GM12878 (cell line): ENCODE data around the gene MAN2A1. TPM values are rescaled to one million over a fixed set of nuclear protein-coding genes. Genes with fewer than 3 reads are reported as not detected.

Source experiments
- ATAC-seq: fragments of 200-7000 bp; cut with Tn5 transposase; 3 replicates; pipeline ENCODE4 v1.9.1; 2020; ENCODE audit warnings: mild to moderate bottlenecking, moderate library complexity
- BruUV-seq: library from RNA; stranded (reverse); fragments of 400-500 nt; replicated peaks from 2 replicates; lab custom pipeline; 2021; lab: Mats Ljungman, UMichigan
- CTCF ChIA-PET: fragments of 300-600 bp; sonication (Branson Sonifier 250); formaldehyde crosslinking; extraction: SDS; loops from one replicate; lab custom pipeline; 2021; ENCODE audit warnings: inconsistent platforms; lab: Yijun Ruan, JAX
- POLR2A ChIA-PET: fragments of 350-600 bp; formaldehyde crosslinking; extraction: SDS; loops from one replicate; lab custom pipeline; 2021; ENCODE audit warnings: inconsistent platforms; lab: Charles Lee
- RAD21 ChIA-PET: fragments of 300-600 bp; sonication (Branson Sonifier 250); formaldehyde crosslinking; loops from one replicate; lab custom pipeline; 2023; ENCODE audit warnings: antibody characterized with exemption; ENCODE audit not compliant: unreplicated experiment; lab: Charles Lee
- SMC1A ChIA-PET: fragments of 300-600 bp; sonication (Branson Sonifier 250); formaldehyde crosslinking; loops from one replicate; lab custom pipeline; 2023; ENCODE audit not compliant: unreplicated experiment, uncharacterized antibody; lab: Charles Lee
- DNase-seq: peaks from one replicate; pipeline ENCODE4 v3.0.0-alpha.2; 2011; ENCODE audit warnings: low read depth, low spot score
- FAIRE-seq: peaks from 3 replicates; lab custom pipeline; 2011; peaks lifted over from hg19 to GRCh38; lab: Jason Lieb, UNC
- H2AFZ ChIP-seq: 2 replicates; pipeline ENCODE4 v1.6.0; 2011; ENCODE audit warnings: low read depth, low read length, control low read depth; ENCODE audit not compliant: control insufficient read depth
- H3K27ac ChIP-seq: 2 replicates; pipeline ENCODE4 v1.5.1; 2011; ENCODE audit warnings: control low read depth; ENCODE audit not compliant: control insufficient read depth, insufficient read depth
- H3K27me3 ChIP-seq, 2 experiments: replicated peaks in 1 of 2; 2 replicates each; pipeline versions ENCODE4 v1.6.0 to v1.6.1; 2011; ENCODE audit warnings: low read length in 1 of 2; ENCODE audit not compliant: control insufficient read depth in 2 of 2, insufficient read depth in 2 of 2
- H3K36me3 ChIP-seq, 2 experiments: 2 replicates each; pipeline ENCODE4 v1.5.1; 2011; ENCODE audit warnings: low read length in 1 of 2; ENCODE audit not compliant: control insufficient read depth in 2 of 2, insufficient read depth in 2 of 2
- H3K4me1 ChIP-seq: 2 replicates; pipeline ENCODE4 v1.6.1; 2011; ENCODE audit warnings: mild to moderate bottlenecking, low read length, moderate library complexity, mixed read lengths; ENCODE audit not compliant: control insufficient read depth, insufficient read depth
- H3K4me2 ChIP-seq: 2 replicates; pipeline ENCODE4 v1.6.0; 2011; ENCODE audit warnings: control low read depth; ENCODE audit not compliant: control insufficient read depth, insufficient read depth
- H3K4me3 ChIP-seq: fragments of 200-600 bp; sonication (generic); 2 replicates; pipeline ENCODE4 v1.5.1; 2016
- H3K79me2 ChIP-seq: 2 replicates; pipeline ENCODE4 v1.6.0; 2011; ENCODE audit warnings: low read length; ENCODE audit not compliant: control insufficient read depth, insufficient read depth
- H3K9ac ChIP-seq: 2 replicates; pipeline ENCODE4 v1.8.0; 2011; ENCODE audit warnings: low read length, control low read depth, mixed read lengths; ENCODE audit not compliant: control insufficient read depth, insufficient read depth
- H3K9me3 ChIP-seq: replicated peaks from 3 replicates; pipeline ENCODE4 v1.5.1; 2011; ENCODE audit warnings: mild to moderate bottlenecking, low read length; ENCODE audit not compliant: control insufficient read depth, insufficient read depth
- H4K20me1 ChIP-seq: 2 replicates; pipeline ENCODE4 v1.6.0; 2011; ENCODE audit not compliant: control insufficient read depth, insufficient read depth
- HDGF ChIP-seq: fragments of 450-650 bp; IDR thresholded peaks from 2 replicates; pipeline ENCODE4 v1.6.1; 2016; ENCODE audit warnings: antibody characterized with exemption
- TCF7 ChIP-seq: IDR thresholded peaks from 2 replicates; pipeline ENCODE4 v1.6.1; 2014; ENCODE audit warnings: antibody characterized with exemption, borderline replicate concordance
- WGBS: methylation state at CpG from one replicate; pipeline ENCODE4 v1.1.6; 2016; ENCODE audit warnings: low lambda C conversion rate; ENCODE audit not compliant: insufficient replicate concordance, insufficient coverage; ENCODE audit errors: missing lambda C conversion rate; 5-methylcytosine and 5-hydroxymethylcytosine counted together
- in situ Hi-C: fragments of 300-500 bp; cut with MboI; formaldehyde crosslinking; loops from 9 replicates; pipeline ENCODE4 v1.14.3; 2018; ENCODE audit warnings: mixed read lengths
- intact Hi-C: fragments of 100-400 bp; cut with micrococcal nuclease; formaldehyde crosslinking; loops from one replicate; pipeline ENCODE4 v1.14.2; 2022; ENCODE audit not compliant: unreplicated experiment
- polyA plus RNA-seq, 11 experiments: library from polyadenylated mRNA; depleted of rRNA in 4 of 11; unstranded in 6 of 11; stranded (reverse) in 5 of 11; fragments of >200 nt; fragmentation: Nextera tagmentation in 4 of 11; fragmentation: Illumina TruSeq in 1 of 11; extraction: Ambion mirVana in 4 of 11; extraction: Trizol in 1 of 11; gene quantifications; 1 replicate in 1 of 11; 2 replicates in 10 of 11; pipeline versions ENCODE4 v1.2.1 to v1.2.3, GENCODE V29; 2011 to 2016; ENCODE audit warnings: inconsistent platforms in 2 of 11, missing spikeins in 2 of 11, low read depth in 1 of 11
- total RNA-seq, 4 experiments: library from RNA; depleted of rRNA in 3 of 4; stranded (reverse); fragments of >200 nt in 3 of 4; fragmentation: Illumina TruSeq in 1 of 4; extraction: Trizol in 1 of 4; gene quantifications; 2 replicates each; pipeline versions ENCODE4 v1.2.1 to v1.2.3, GENCODE V29; 2013 to 2021

MAN2A1 gene
- total and polyA plus RNA-seq, 10 of the 15 experiments (the other 5 are each of a cell fraction or from before 2014, with no cell fraction given): 4.2 to 27.9 (median 10.5) TPM

- Histone ChIP-seq H3K27ac (no peak overlapping the region), H3K27me3 (no peaks in the 10 kb centered on the region), H3K79me2 (peaks cover 17% of the 10 kb centered on the region), H3K36me3 (no peaks in the 10 kb centered on the region), H3K4me1 (peaks cover 18% of the 10 kb centered on the region), H3K4me2 (no peak overlapping the region), H3K4me3 (no peak overlapping the region), H3K9ac (no peak overlapping the region), H3K9me3 (no peaks in the 10 kb centered on the region; the same call in 2 of the 3 replicates), H2AFZ (no peak overlapping the region), H4K20me1 (no peaks in the 10 kb centered on the region)
- ChIA-PET CTCF (interaction anchor here (1.3 kb wide), 1 partner anchor 10 kb away, joined by 3 read pairs; no protein-coding TSS in a partner anchor), RAD21 (interaction anchor here (1.0 to 1.2 kb wide), 2 partner anchors 10 to 11 kb away, joined by 3 to 5 read pairs; partner anchors contain the start of gene MAN2A1), SMC1A (interaction anchor here (0.7 to 2.0 kb wide), 4 partner anchors 9 to 127 kb away, joined by 3 to 8 read pairs (median 4); no protein-coding TSS in a partner anchor), POLR2A (interaction anchor here (0.8 kb wide), 1 partner anchor 8 kb away, joined by 4 read pairs; no protein-coding TSS in a partner anchor)
- WGBS: 97% methylated on average over 2 of the region's 2 CpGs
- in situ Hi-C loops: no loop called here
- DNase-seq (no peak), FAIRE-seq (no peak), ATAC-seq (no peak)
- TF ChIP-seq HDGF: no peak
- no TSS peak for BruUV-seq
- intact Hi-C loops: no loop called here
Measured at GRCh38 chr5:109701252-109701651, 11.5 kb downstream of the MAN2A1 start.

DNA sequence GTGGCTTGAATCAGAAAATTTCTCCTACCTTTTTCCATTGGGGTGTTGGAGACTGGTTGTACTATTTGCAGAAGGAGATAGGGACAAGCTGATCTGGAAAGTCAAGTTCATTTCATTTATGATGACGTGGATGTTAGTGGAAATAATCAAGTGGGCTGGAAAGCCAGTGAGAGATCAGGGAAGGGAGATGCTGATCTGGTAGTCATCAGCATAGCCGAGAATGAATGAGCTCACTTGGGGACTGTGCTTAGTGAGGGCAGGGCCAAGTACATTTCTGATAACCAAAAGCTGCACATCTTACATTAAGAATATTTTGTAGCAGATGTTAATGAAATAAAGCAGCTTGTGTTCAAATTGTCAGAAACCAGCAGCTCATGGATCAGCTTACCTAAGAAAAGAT is 12.1 kb downstream of the MAN2A1 start:
- Histone ChIP-seq H3K79me2 (peaks cover 12% of the 10 kb centered on the region), H4K20me1 (no peaks in the 10 kb centered on the region), H3K36me3 (no peaks in the 10 kb centered on the region), H3K9ac (no peak overlapping the region), H3K27ac (no peak overlapping the region), H2AFZ (no peak overlapping the region), H3K4me1 (peaks cover 13% of the 10 kb centered on the region), H3K4me3 (no peak overlapping the region), H3K27me3 (no peaks in the 10 kb centered on the region), H3K4me2 (no peak overlapping the region), H3K9me3 (no peaks in the 10 kb centered on the region; the same call in 2 of the 3 replicates)
- SMC1A ChIA-PET: interaction anchor here (0.7 to 2.0 kb wide), 5 partner anchors 9 to 127 kb away, joined by 3 to 8 read pairs (median 3); no protein-coding TSS in a partner anchor
- no peak for ATAC-seq
- CTCF ChIA-PET: interaction anchor here (0.8 to 1.3 kb wide), 2 partner anchors 11 to 13 kb away, joined by 3 read pairs; no protein-coding TSS in a partner anchor
- POLR2A ChIA-PET: interaction anchor here (0.5 to 0.8 kb wide), 2 partner anchors 9 to 141 kb away, joined by 3 to 4 read pairs; no protein-coding TSS in a partner anchor
- DNase-seq: no peak
- no peak for FAIRE-seq
- TF ChIP-seq TCF7: no peak
- RAD21 ChIA-PET: interaction anchor here (1.0 to 1.2 kb wide), 3 partner anchors 10 to 71 kb away, joined by 3 to 5 read pairs (median 3); partner anchors contain the start of gene MAN2A1
- no TSS peak for BruUV-seq
- 72% methylated on average over 2 of the region's 2 CpGs for WGBS
- intact Hi-C loops (no loop called here), in situ Hi-C loops (no loop called here)
